Endodermal cell (in vitro differentiated cells): ENCODE results near the gene MAFG. TPM values are rescaled to one million over a fixed set of nuclear protein-coding genes. Genes with fewer than 3 reads are reported as not detected.

Source experiments
- DNase-seq: peaks from one replicate; pipeline ENCODE4 v3.0.0-alpha.2; 2017
- H3K27ac ChIP-seq: 2 replicates; pipeline ENCODE4 v1.5.1; 2013; ENCODE audit warnings: mild to moderate bottlenecking, low read depth, low read length, moderate library complexity
- H3K27me3 ChIP-seq: 2 replicates; pipeline ENCODE4 v1.6.1; 2013; ENCODE audit warnings: mild to moderate bottlenecking, low read length, moderate library complexity; ENCODE audit not compliant: insufficient read depth, control insufficient read depth, poor library complexity, severe bottlenecking
- H3K36me3 ChIP-seq: 2 replicates; pipeline ENCODE4 v1.7.0; 2013; ENCODE audit warnings: mild to moderate bottlenecking, low read length, moderate library complexity; ENCODE audit not compliant: control insufficient read depth, insufficient read depth
- H3K4me1 ChIP-seq: one replicate; pipeline ENCODE4 v1.7.0; 2013; ENCODE audit warnings: low read length; ENCODE audit not compliant: control insufficient read depth, insufficient read depth
- H3K4me3 ChIP-seq: 2 replicates; pipeline ENCODE4 v1.5.1; 2013; ENCODE audit warnings: mild to moderate bottlenecking, low read length, moderate library complexity
- H3K9ac ChIP-seq: 2 replicates; pipeline ENCODE4 v1.6.1; 2013; ENCODE audit warnings: mild to moderate bottlenecking, low read length, moderate library complexity; ENCODE audit not compliant: poor library complexity, severe bottlenecking; ENCODE audit errors: extremely low read depth
- H3K9me3 ChIP-seq: 2 replicates; pipeline ENCODE4 v1.6.1; 2013; ENCODE audit warnings: mild to moderate bottlenecking, low read length, moderate library complexity; ENCODE audit not compliant: control insufficient read depth
- H3K27ac Mint-ChIP-seq: 2 replicates; pipeline ENCODE4 v1.8.0; 2020; ENCODE audit warnings: mixed read lengths
- H3K27me3 Mint-ChIP-seq: 2 replicates; pipeline ENCODE4 v1.8.0; 2021; ENCODE audit warnings: mild to moderate bottlenecking, mixed read lengths; ENCODE audit not compliant: insufficient read depth
- H3K36me3 Mint-ChIP-seq: 2 replicates; pipeline ENCODE4 v1.8.0; 2020; ENCODE audit warnings: low read depth, mixed read lengths
- H3K4me1 Mint-ChIP-seq: 2 replicates; pipeline ENCODE4 v1.8.0; 2020; ENCODE audit warnings: mixed read lengths
- H3K4me3 Mint-ChIP-seq: 2 replicates; pipeline ENCODE4 v1.8.0; 2020; ENCODE audit warnings: mild to moderate bottlenecking, moderate library complexity, mixed read lengths
- H3K9me3 Mint-ChIP-seq: 2 replicates; pipeline ENCODE4 v1.8.0; 2020; ENCODE audit warnings: mild to moderate bottlenecking, mixed read lengths
- CTCF ChIP-seq: fragments of 200-600 bp; sonication (generic); conservative IDR thresholded peaks from 2 replicates; pipeline ENCODE4 v1.5.0; 2021; ENCODE audit warnings: antibody characterized with exemption, mild to moderate bottlenecking
- WGBS, 2 experiments: methylation state at CpG; one replicate each; pipeline versions ENCODE4 v1.1.5 to v1.1.7; 2013; ENCODE audit warnings: missing lambda C conversion rate in 2 of 2, mixed read lengths in 1 of 2; ENCODE audit not compliant: insufficient coverage in 1 of 2, insufficient read length in 1 of 2; 5-methylcytosine and 5-hydroxymethylcytosine counted together
- total RNA-seq, 2 donors: library from RNA; stranded (reverse); fragmentation: NEBNext Ultra II Directional in 1 of 2; extraction: Animal tissue kit (Norgen Biotek cat#: 25700) in 1 of 2; gene quantifications; 2 replicates in 1 of 2; 3 replicates in 1 of 2; pipeline ENCODE4 v1.2.1, GENCODE V29; 2021

MAFG gene
- total RNA-seq, 2 donors from 2014 or later = 39.9 to 54.1 TPM

GRCh38 chr17:81895400-81895799, 32.1 kb downstream of the MAFG start:
- WGBS, 2 experiments = 94 to 99% methylated on average over 8 to 11 of the region's 11 CpGs
- H3K36me3 Mint-ChIP-seq = peaks cover 38% of the 10 kb centered on the region
- no peak overlapping the region for H3K9ac ChIP-seq
- no peak for DNase-seq
- H3K9me3 Mint-ChIP-seq = no peaks in the 10 kb centered on the region
- H3K27ac Mint-ChIP-seq = no peak overlapping the region
- no peak for TF ChIP-seq CTCF
- H3K27me3 Mint-ChIP-seq = no peaks in the 10 kb centered on the region
- peaks cover 41% of the 10 kb centered on the region for H3K36me3 ChIP-seq
- H3K4me1 Mint-ChIP-seq = peaks cover under 1% of the 10 kb centered on the region
- no peaks in the 10 kb centered on the region for H3K4me1 ChIP-seq
- H3K4me3 ChIP-seq = no peak overlapping the region
- H3K27me3 ChIP-seq = no peaks in the 10 kb centered on the region
- H3K27ac ChIP-seq = no peak overlapping the region
- no peaks in the 10 kb centered on the region for H3K9me3 ChIP-seq
- H3K4me3 Mint-ChIP-seq = no peak overlapping the region

GRCh38 chr17:81891303-81891552, 36.3 kb downstream of the MAFG start:
- Mint-ChIP-seq H3K27me3 (no peaks in the 10 kb centered on the region), H3K4me3 (peak overlapping the region; percentile 83), H3K27ac (peak overlapping the region; percentile 98), H3K36me3 (peaks cover 55% of the 10 kb centered on the region), H3K4me1 (peaks cover 5% of the 10 kb centered on the region), H3K9me3 (no peaks in the 10 kb centered on the region)
- Histone ChIP-seq H3K9me3 (no peaks in the 10 kb centered on the region), H3K9ac (peak overlapping the region; percentile 96), H3K4me3 (peak overlapping the region; percentile 97), H3K4me1 (peaks cover 7% of the 10 kb centered on the region), H3K36me3 (peaks cover 58% of the 10 kb centered on the region), H3K27me3 (no peaks in the 10 kb centered on the region), H3K27ac (peak overlapping the region; percentile 38)
- WGBS, 2 experiments = 0% methylated on average over 28 to 40 of the region's 40 CpGs
- TF ChIP-seq CTCF = no peak
- no peak for DNase-seq

GRCh38 chr17:81890447-81891302, 36.9 kb downstream of the MAFG start:
- Mint-ChIP-seq H3K27me3 (no peaks in the 10 kb centered on the region), H3K4me1 (peaks cover 5% of the 10 kb centered on the region), H3K36me3 (peaks cover 58% of the 10 kb centered on the region), H3K27ac (peak overlapping the region; percentile 87), H3K9me3 (no peaks in the 10 kb centered on the region), H3K4me3 (peak overlapping the region; percentile 83)
- Histone ChIP-seq H3K4me3 (peak overlapping the region; percentile 97), H3K27ac (peak overlapping the region; percentile 38), H3K36me3 (peaks cover 63% of the 10 kb centered on the region), H3K27me3 (no peaks in the 10 kb centered on the region), H3K4me1 (peaks cover 7% of the 10 kb centered on the region), H3K9me3 (no peaks in the 10 kb centered on the region), H3K9ac (peak overlapping the region; percentile 96)
- TF ChIP-seq CTCF = no peak
- 11 to 16% methylated on average over 26 to 67 of the region's 69 CpGs for WGBS, 2 experiments
- peak; percentile 47 for DNase-seq
